ENCODE measurements around the gene CDCA8. TPM values are rescaled to one million over a fixed set of nuclear protein-coding genes. Genes with fewer than 3 reads are reported as not detected.

The CDCA8 gene
- total and polyA plus RNA-seq, 2 of the 8 experiments (the other 6 are each of a cell fraction or from before 2014, with no cell fraction given): 43.9 to 46.2 TPM

DNA sequence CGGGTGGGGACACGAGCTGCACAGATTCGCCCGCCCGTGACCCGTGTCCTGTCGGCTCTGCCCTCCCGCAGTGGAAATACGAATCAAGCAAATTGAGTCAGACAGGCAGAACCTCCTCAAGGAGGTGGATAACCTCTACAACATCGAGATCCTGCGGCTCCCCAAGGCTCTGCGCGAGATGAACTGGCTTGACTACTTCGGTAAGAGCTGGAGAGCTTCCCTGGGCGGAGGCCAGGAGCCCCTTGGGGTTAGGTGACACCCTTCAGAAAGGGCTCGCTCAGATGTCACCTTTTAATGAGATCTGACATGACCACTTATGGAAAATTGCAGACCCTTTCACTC, 489 bp downstream of the CDCA8 start:
- 16% methylated on average over 16 of the region's 16 CpGs; no CpG with 5 or more reads in 1 of the 2 experiments for WGBS, 2 experiments (ENCODE audit: extremely low coverage in 1 of 2, insufficient coverage in 1 of 2, insufficient read length in 1 of 2, insufficient replicate concordance in 2 of 2, low coverage in 1 of 2, low lambda C conversion rate in 2 of 2, missing lambda C conversion rate in 1 of 2)
- Histone ChIP-seq H4K5ac (ENCODE audit: insufficient read length, low read depth, low read length) (no peak overlapping the region), H4K8ac (ENCODE audit: extremely low read depth, insufficient read depth, low read length) (0 out of 2 replicates have a peak overlapping the region, but pooled peaks have one; percentile 66), H2BK120ac (replicated peaks; ENCODE audit: low read depth, low read length) (no peak overlapping the region), H3K27me3 (replicated peaks in 1 of 4; ENCODE audit: control insufficient read depth in 3 of 4, extremely low read depth in 1 of 4, insufficient read depth in 3 of 4, low read length in 3 of 4) (peaks cover 0 to 1% (median 0%) of the 10 kb centered on the region in 4 experiments; a peak in 1 of 7 replicates), H3K23ac (ENCODE audit: insufficient read length) (no peak overlapping the region), H3K27ac (ENCODE audit: low read depth, low read length) (0 out of 2 replicates have a peak overlapping the region, but pooled peaks have one; percentile 37), H2BK5ac (ENCODE audit: low read depth, low read length) (peak overlapping the region; percentile 93; the same call in 1 of the 2 replicates), H3K18ac (ENCODE audit: extremely low read depth, low read length) (no peak overlapping the region), H3K79me2 (ENCODE audit: control insufficient read depth in 1 of 2, insufficient read depth in 2 of 2, low read length in 2 of 2) (peaks cover 0 to 22% of the 10 kb centered on the region in 2 experiments; a peak in 2 of 4 replicates), H4K20me1 (replicated peaks in 1 of 2; ENCODE audit: control insufficient read depth in 1 of 2, insufficient read depth in 2 of 2, low read length in 2 of 2) (peaks cover 0 to 5% of the 10 kb centered on the region in 2 experiments), H2BK20ac (ENCODE audit: low read length) (no peak overlapping the region), H3K36me3 (ENCODE audit: control insufficient read depth in 2 of 4, insufficient read depth in 4 of 4, low read length in 3 of 4) (peaks cover 4 to 17% (median 16%) of the 10 kb centered on the region in 4 experiments; a peak in 6 of 8 replicates), H3K9me3 (ENCODE audit: insufficient read depth in 2 of 2, low read depth in 1 of 2, low read length in 1 of 2) (no peaks in the 10 kb centered on the region), H3K23me2 (ENCODE audit: low read depth, low read length) (peaks cover 13% of the 10 kb centered on the region), H3K56ac (replicated peaks; ENCODE audit: insufficient read length, low read depth, low read length) (peak overlapping the region; percentile 60), H4K91ac (replicated peaks; ENCODE audit: insufficient read length, low read length) (no peak overlapping the region), H3K4ac (replicated peaks; ENCODE audit: insufficient read length, low read depth, low read length) (peak overlapping the region; percentile 28), H3K14ac (ENCODE audit: insufficient read length) (no peak overlapping the region), H3K79me1 (ENCODE audit: low read depth, low read length) (0 out of 2 replicates have a peak, but pooled peaks cover 2% of the 10 kb centered on the region), H2BK12ac (ENCODE audit: low read depth, low read length) (no peak overlapping the region), H2AFZ (ENCODE audit: low read length) (0 out of 2 replicates have a peak overlapping the region, but pooled peaks have one; percentile 83), H3K4me2 (ENCODE audit: insufficient read depth in 1 of 2, low read depth in 2 of 2, low read length in 2 of 2) (peak overlapping the region; percentile 79 to 87), H2BK15ac (ENCODE audit: low read length) (no peak overlapping the region), H3K4me3 (ENCODE audit: extremely low read depth in 1 of 4, insufficient read depth in 2 of 4, low read depth in 3 of 4, low read length in 4 of 4) (peak overlapping the region; percentile 76 to 92 (median 90)), H3K4me1 (replicated peaks in 1 of 4; ENCODE audit: control insufficient read depth in 3 of 4, insufficient read depth in 4 of 4, low read length in 3 of 4) (peaks cover 0 to 13% (median 9%) of the 10 kb centered on the region in 4 experiments; a peak in 6 of 7 replicates), H2AK5ac (ENCODE audit: low read depth, low read length) (no peak overlapping the region), H3K9ac (replicated peaks in 1 of 4; ENCODE audit: extremely low read depth in 1 of 4, low read depth in 3 of 4, low read length in 3 of 4) (peak overlapping the region in 3 of 4 experiments; percentile 74 to 85 (median 78); a peak in 5 of 7 replicates)
- ChIA-PET CTCF (ENCODE audit: partially characterized antibody) (interaction anchor here (0.6 to 2.1 kb wide), 5 partner anchors 9 to 1526 kb away, joined by 3 to 8 read pairs (median 3); no protein-coding TSS in a partner anchor), POLR2A (ENCODE audit: partially characterized antibody) (interaction anchor here (0.8 to 2.9 kb wide), 14 partner anchors 8 to 303 kb away, joined by 3 to 10 read pairs (median 4); partner anchors contain the start of genes C1orf122, DNALI1, SNIP1 and YRDC)
- no peak for DNase-seq (ENCODE audit: low read depth in 1 of 2, low spot score in 2 of 2)
- no peak for FAIRE-seq
- TF ChIP-seq NANOG (IDR thresholded peaks at IDR 0.05; ENCODE audit: insufficient read depth, low read depth, low read length, poor library complexity, severe bottlenecking) (no peak), KDM4A (IDR thresholded peaks at IDR 0.05; ENCODE audit: low read depth, low read length, severe bottlenecking) (peak; percentile 2), EP300 (IDR thresholded peaks at IDR 0.05; ENCODE audit: borderline replicate concordance in 1 of 2, low read depth in 2 of 2, low read length in 2 of 2) (no peak), CREB1 (IDR thresholded peaks at IDR 0.05) (no peak), TBP (IDR thresholded peaks at IDR 0.05; ENCODE audit: low read depth, low read length) (no peak)

Data from H1 (cell line).